ENCODE results near the gene KAT14. TPM values are rescaled to one million over a fixed set of nuclear protein-coding genes. Genes with fewer than 3 reads are reported as not detected.

The KAT14 gene
- total RNA-seq, 6 donors from 2014 or later, result 7.3 to 13.8 (median 12.8) TPM

GRCh38 chr20:18144541-18145099, 7.0 kb downstream of the KAT14 start:
- Histone ChIP-seq H3K9me3 (no peaks in the 10 kb centered on the region), H3K27me3 (no peaks in the 10 kb centered on the region), H3K36me3 (peaks cover 5 to 36% (median 7%) of the 10 kb centered on the region in 4 donors), H3K27ac (no peak overlapping the region), H3K4me1 (peaks cover 3 to 9% (median 4%) of the 10 kb centered on the region in 4 donors), H3K4me3 (no peak overlapping the region)
- WGBS, 2 donors, result 88 to 96% methylated on average over 1 of the region's 1 CpG
- TF ChIP-seq POLR2A (IDR thresholded peaks at IDR 0.05) (no peak), EP300 (IDR thresholded peaks at IDR 0.05) (no peak), POLR2AphosphoS5 (IDR thresholded peaks at IDR 0.05) (no peak)
- TF ChIP-seq, protein P1, sequence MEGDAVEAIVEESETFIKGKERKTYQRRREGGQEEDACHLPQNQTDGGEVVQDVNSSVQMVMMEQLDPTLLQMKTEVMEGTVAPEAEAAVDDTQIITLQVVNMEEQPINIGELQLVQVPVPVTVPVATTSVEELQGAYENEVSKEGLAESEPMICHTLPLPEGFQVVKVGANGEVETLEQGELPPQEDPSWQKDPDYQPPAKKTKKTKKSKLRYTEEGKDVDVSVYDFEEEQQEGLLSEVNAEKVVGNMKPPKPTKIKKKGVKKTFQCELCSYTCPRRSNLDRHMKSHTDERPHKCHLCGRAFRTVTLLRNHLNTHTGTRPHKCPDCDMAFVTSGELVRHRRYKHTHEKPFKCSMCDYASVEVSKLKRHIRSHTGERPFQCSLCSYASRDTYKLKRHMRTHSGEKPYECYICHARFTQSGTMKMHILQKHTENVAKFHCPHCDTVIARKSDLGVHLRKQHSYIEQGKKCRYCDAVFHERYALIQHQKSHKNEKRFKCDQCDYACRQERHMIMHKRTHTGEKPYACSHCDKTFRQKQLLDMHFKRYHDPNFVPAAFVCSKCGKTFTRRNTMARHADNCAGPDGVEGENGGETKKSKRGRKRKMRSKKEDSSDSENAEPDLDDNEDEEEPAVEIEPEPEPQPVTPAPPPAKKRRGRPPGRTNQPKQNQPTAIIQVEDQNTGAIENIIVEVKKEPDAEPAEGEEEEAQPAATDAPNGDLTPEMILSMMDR (IDR thresholded peaks at IDR 0.05), result no peak
- DNase-seq (no peak), ATAC-seq (ENCODE audit: low FRiP score in 2 of 2) (no peak)

- Histone ChIP-seq H3K27me3 (no peaks in the 10 kb centered on the region), H3K4me1 (no peaks in the 10 kb centered on the region), H3K27ac (no peak overlapping the region), H3K36me3 (peaks cover 3 to 50% (median 29%) of the 10 kb centered on the region in 4 donors), H3K9me3 (no peaks in the 10 kb centered on the region), H3K4me3 (no peak overlapping the region)
- no peak for ATAC-seq (ENCODE audit: low FRiP score in 2 of 2)
- TF ChIP-seq EP300 (IDR thresholded peaks at IDR 0.05), result no peak
- TF ChIP-seq POLR2AphosphoS5 (IDR thresholded peaks at IDR 0.05), result no peak
- TF ChIP-seq, protein P1 (IDR thresholded peaks at IDR 0.05), result no peak
- no peak for TF ChIP-seq POLR2A (IDR thresholded peaks at IDR 0.05)
- DNase-seq, result no peak
- WGBS, 2 donors, result 97 to 98% methylated on average over 9 of the region's 9 CpGs
These were observed 16.7 kb downstream of the KAT14 start for GRCh38 chr20:18154342-18154741.

DNA sequence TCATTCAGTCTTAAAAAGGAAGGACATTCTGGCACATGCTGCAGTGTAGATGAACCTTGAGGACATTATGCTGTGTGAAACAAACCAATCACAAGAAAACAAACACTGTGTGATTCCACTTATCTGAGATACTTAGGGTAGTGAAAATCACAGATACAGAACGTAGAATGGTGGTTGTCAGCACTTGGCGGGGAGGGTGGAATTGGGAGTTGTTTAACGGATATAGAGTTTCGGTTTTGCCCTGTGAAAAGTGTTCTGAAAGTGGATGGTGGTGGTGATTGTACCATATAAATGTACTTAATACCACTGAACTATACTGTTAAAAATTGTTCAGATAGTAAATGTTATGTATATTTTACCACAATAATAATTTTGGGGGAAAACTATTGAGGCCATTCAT, 18.4 kb downstream of the KAT14 start:
- TF ChIP-seq EP300 (IDR thresholded peaks at IDR 0.05) (no peak), POLR2A (IDR thresholded peaks at IDR 0.05) (no peak), POLR2AphosphoS5 (IDR thresholded peaks at IDR 0.05) (no peak)
- TF ChIP-seq, protein P1 (IDR thresholded peaks at IDR 0.05), result no peak
- ATAC-seq (ENCODE audit: low FRiP score in 2 of 2) (no peak), DNase-seq (no peak)
- 95 to 96% methylated on average over 4 of the region's 4 CpGs for WGBS, 2 donors
- Histone ChIP-seq H3K4me1 (no peaks in the 10 kb centered on the region), H3K9me3 (no peaks in the 10 kb centered on the region), H3K4me3 (no peak overlapping the region), H3K36me3 (peaks cover 0 to 58% (median 34%) of the 10 kb centered on the region in 4 donors), H3K27me3 (no peaks in the 10 kb centered on the region), H3K27ac (no peak overlapping the region)

- no peak for DNase-seq
- Histone ChIP-seq H3K9me3 (no peaks in the 10 kb centered on the region), H3K4me1 (peaks cover 0 to 11% (median 4%) of the 10 kb centered on the region in 4 donors), H3K4me3 (no peak overlapping the region), H3K36me3 (peaks cover 0 to 53% (median 24%) of the 10 kb centered on the region in 4 donors), H3K27me3 (no peaks in the 10 kb centered on the region), H3K27ac (no peak overlapping the region)
- TF ChIP-seq POLR2AphosphoS5 (IDR thresholded peaks at IDR 0.05) (no peak), EP300 (IDR thresholded peaks at IDR 0.05) (no peak), POLR2A (IDR thresholded peaks at IDR 0.05) (no peak)
- TF ChIP-seq, protein P1 (IDR thresholded peaks at IDR 0.05), result no peak
- no peak for ATAC-seq (ENCODE audit: low FRiP score in 2 of 2)
- WGBS, 2 donors, result 91 to 100% methylated on average over 2 of the region's 2 CpGs
These were observed 26.7 kb downstream of the KAT14 start for GRCh38 chr20:18164356-18164755.

GRCh38 chr20:18165553-18165952, 27.9 kb downstream of the KAT14 start:
- Histone ChIP-seq H3K9me3 (no peaks in the 10 kb centered on the region), H3K4me3 (no peak overlapping the region), H3K27ac (no peak overlapping the region), H3K4me1 (peaks cover 0 to 11% (median 4%) of the 10 kb centered on the region in 4 donors), H3K36me3 (peaks cover 0 to 52% (median 20%) of the 10 kb centered on the region in 4 donors), H3K27me3 (no peaks in the 10 kb centered on the region)
- no peak for ATAC-seq (ENCODE audit: low FRiP score in 2 of 2)
- DNase-seq, result no peak
- 62 to 79% methylated on average over 3 of the region's 3 CpGs for WGBS, 2 donors
- TF ChIP-seq, protein P1 (IDR thresholded peaks at IDR 0.05), result no peak
- no peak for TF ChIP-seq EP300 (IDR thresholded peaks at IDR 0.05)
- no peak for TF ChIP-seq POLR2AphosphoS5 (IDR thresholded peaks at IDR 0.05)
- TF ChIP-seq POLR2A (IDR thresholded peaks at IDR 0.05), result no peak
